ENCODE measurements around the gene TERT. TPM values are rescaled to one million over a fixed set of nuclear protein-coding genes. Genes with fewer than 3 reads are reported as not detected.

The TERT gene
- total and polyA plus RNA-seq, 2 of the 8 experiments (the other 6 are each of a cell fraction or from before 2014, with no cell fraction given): 13.1 to 23.1 TPM

GRCh38 chr5:1239505-1240251 lies 55.2 kb downstream of the TERT start (continued):
- TF ChIP-seq USF2 (IDR thresholded peaks at IDR 0.05; ENCODE audit: low read length) (no peak), NANOG (IDR thresholded peaks at IDR 0.05; ENCODE audit: insufficient read depth, low read depth, low read length, poor library complexity, severe bottlenecking) (no peak), TEAD4 (IDR thresholded peaks at IDR 0.05; ENCODE audit: low read depth, low read length) (no peak), RXRA (IDR thresholded peaks at IDR 0.05; ENCODE audit: insufficient read depth, low read depth, low read length) (no peak)
